ENCODE results near the gene DNM3. TPM values are rescaled to one million over a fixed set of nuclear protein-coding genes. Genes with fewer than 3 reads are reported as not detected.
A peak's percentile ranks its signal among the peaks of the same experiment; 100 is the strongest.

Gene DNM3
- total and polyA plus RNA-seq, 2 of the 8 experiments (the other 6 are each of a cell fraction or from before 2014, with no cell fraction given), result 2.0 to 8.5 TPM

DNA sequence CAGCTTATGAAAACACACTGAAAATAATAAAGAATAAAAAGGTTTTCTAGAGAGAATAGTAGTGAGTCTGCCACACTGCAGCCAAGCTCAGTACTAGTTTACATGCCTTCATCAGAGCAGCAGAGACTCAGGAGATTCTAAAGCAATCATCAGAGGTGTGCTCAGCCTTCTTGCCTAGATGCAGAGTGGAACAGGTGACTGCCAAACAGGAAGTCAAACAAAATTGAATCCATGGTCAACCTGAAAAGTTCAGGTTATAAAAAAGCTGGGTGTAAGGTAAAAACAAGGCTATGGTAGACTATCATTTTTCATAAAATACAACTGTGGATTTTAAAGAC is 413.9 kb downstream of the DNM3 start:
- Histone ChIP-seq H4K8ac (ENCODE audit: extremely low read depth, insufficient read depth, low read length) (no peak overlapping the region), H2BK15ac (ENCODE audit: low read length) (no peak overlapping the region), H3K27me3 (replicated peaks in 1 of 4; ENCODE audit: control insufficient read depth in 3 of 4, extremely low read depth in 1 of 4, insufficient read depth in 3 of 4, low read length in 3 of 4) (no peaks in the 10 kb centered on the region), H2BK12ac (ENCODE audit: low read depth, low read length) (no peak overlapping the region), H3K9me3 (ENCODE audit: insufficient read depth in 2 of 2, low read depth in 1 of 2, low read length in 1 of 2) (no peaks in the 10 kb centered on the region), H3K4me2 (ENCODE audit: insufficient read depth in 1 of 2, low read depth in 2 of 2, low read length in 2 of 2) (no peak overlapping the region), H2BK120ac (replicated peaks; ENCODE audit: low read depth, low read length) (peak overlapping the region; percentile 78), H2AFZ (ENCODE audit: low read length) (no peak overlapping the region), H3K79me1 (ENCODE audit: low read depth, low read length) (no peaks in the 10 kb centered on the region), H3K4me1 (replicated peaks in 1 of 4; ENCODE audit: control insufficient read depth in 3 of 4, insufficient read depth in 4 of 4, low read length in 3 of 4) (no peaks in the 10 kb centered on the region), H3K14ac (ENCODE audit: insufficient read length) (no peak overlapping the region), H3K9ac (replicated peaks in 1 of 4; ENCODE audit: extremely low read depth in 1 of 4, low read depth in 3 of 4, low read length in 3 of 4) (no peak overlapping the region), H3K56ac (replicated peaks; ENCODE audit: insufficient read length, low read depth, low read length) (no peak overlapping the region), H3K79me2 (ENCODE audit: control insufficient read depth in 1 of 2, insufficient read depth in 2 of 2, low read length in 2 of 2) (no peaks in the 10 kb centered on the region), H4K5ac (ENCODE audit: insufficient read length, low read depth, low read length) (no peak overlapping the region), H4K91ac (replicated peaks; ENCODE audit: insufficient read length, low read length) (no peak overlapping the region), H3K18ac (ENCODE audit: extremely low read depth, low read length) (no peak overlapping the region), H2BK20ac (ENCODE audit: low read length) (no peak overlapping the region), H4K20me1 (replicated peaks in 1 of 2; ENCODE audit: control insufficient read depth in 1 of 2, insufficient read depth in 2 of 2, low read length in 2 of 2) (no peaks in the 10 kb centered on the region), H3K23me2 (ENCODE audit: low read depth, low read length) (no peaks in the 10 kb centered on the region; the same call in 1 of the 2 replicates), H3K36me3 (ENCODE audit: control insufficient read depth in 2 of 4, insufficient read depth in 4 of 4, low read length in 3 of 4) (no peaks in the 10 kb centered on the region), H3K27ac (ENCODE audit: low read depth, low read length) (no peak overlapping the region), H3K4me3 (ENCODE audit: extremely low read depth in 1 of 4, insufficient read depth in 2 of 4, low read depth in 3 of 4, low read length in 4 of 4) (no peak overlapping the region), H2BK5ac (ENCODE audit: low read depth, low read length) (no peak overlapping the region), H3K23ac (ENCODE audit: insufficient read length) (no peak overlapping the region), H3K4ac (replicated peaks; ENCODE audit: insufficient read length, low read depth, low read length) (no peak overlapping the region), H2AK5ac (ENCODE audit: low read depth, low read length) (no peak overlapping the region)
- DNase-seq (ENCODE audit: low read depth in 1 of 2, low spot score in 2 of 2), result no peak
- CTCF ChIA-PET (ENCODE audit: partially characterized antibody), result interaction anchor here (0.7 kb wide), 1 partner anchor 60 kb away, joined by 3 read pairs; no protein-coding TSS in a partner anchor
- TF ChIP-seq SP2 (IDR thresholded peaks at IDR 0.05; ENCODE audit: low read length), result no peak
- TF ChIP-seq ZNF274 (IDR thresholded peaks at IDR 0.05; ENCODE audit: borderline replicate concordance, extremely low read depth, low read length), result no peak
- no peak for TF ChIP-seq YY1 (IDR thresholded peaks at IDR 0.05; ENCODE audit: low read depth, low read length)
- FAIRE-seq, result no peak
- POLR2A ChIA-PET (ENCODE audit: partially characterized antibody), result no interaction called here

Measured in H1 (cell line).